HS-5 (cell line): ENCODE measurements around the gene AP1AR.

ENCODE experiments used
- DNase-seq: peaks from one replicate; pipeline ENCODE4 v3.0.0-alpha.2; 2012; ENCODE audit warnings: low read depth

Gene AP1AR

DNA sequence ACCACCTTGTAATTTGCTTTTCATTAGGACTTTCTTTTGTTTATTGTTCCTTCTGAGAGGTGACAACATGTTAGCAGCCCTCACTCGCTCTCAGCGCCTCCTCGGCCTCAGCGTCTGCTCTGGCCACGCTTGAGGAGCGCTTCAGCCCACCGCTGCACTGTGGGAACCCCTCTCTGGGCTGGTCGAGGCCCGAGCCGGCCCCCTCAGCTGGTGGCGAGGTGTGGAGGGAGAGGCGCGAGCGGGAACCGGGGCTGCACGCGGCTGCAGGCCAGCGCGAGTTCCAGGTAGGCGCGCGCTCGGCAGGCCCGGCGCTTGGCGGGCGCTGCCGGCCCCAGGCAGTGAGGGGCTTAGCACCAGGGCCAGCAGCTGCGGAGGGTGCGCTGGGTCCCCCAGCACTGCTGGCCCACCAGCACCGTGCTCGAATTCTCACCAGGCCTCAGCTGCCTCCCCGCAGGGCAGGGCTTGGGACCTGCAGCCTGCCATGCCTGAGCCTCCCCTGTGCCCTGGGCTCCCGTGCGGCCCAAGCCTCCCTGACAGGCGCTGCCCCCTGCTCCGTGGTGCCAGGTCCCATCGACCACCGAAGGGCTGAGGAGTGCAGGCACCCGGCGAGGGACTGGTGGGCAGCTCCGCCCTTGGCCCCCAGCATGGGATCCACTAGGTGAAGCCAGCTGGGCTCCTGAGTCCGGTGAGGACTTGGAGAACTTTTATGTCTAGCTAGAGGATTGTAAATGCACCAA is 9.2 kb upstream of the AP1AR start:
- DNase-seq: no peak

DNA sequence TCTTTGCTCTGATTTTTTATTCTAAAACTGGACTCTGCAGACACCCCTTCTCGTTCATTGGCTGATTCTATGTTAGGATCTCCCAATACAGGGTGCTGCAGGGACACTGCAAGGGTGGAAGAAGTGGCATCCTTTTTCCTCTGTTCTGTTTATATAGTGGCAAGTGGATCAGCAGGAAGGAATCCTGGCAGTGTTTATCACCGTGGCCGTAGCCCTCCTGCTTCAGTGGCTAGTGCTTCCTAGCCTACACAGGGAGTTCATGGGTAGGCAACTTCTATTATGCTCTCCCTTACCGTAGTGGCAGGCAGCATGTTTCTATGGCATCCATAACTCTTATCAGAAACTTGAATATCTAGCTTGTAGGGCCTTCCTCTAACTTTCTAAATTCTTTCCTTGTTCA is 6.4 kb upstream of the AP1AR start:
- DNase-seq: no peak

DNA sequence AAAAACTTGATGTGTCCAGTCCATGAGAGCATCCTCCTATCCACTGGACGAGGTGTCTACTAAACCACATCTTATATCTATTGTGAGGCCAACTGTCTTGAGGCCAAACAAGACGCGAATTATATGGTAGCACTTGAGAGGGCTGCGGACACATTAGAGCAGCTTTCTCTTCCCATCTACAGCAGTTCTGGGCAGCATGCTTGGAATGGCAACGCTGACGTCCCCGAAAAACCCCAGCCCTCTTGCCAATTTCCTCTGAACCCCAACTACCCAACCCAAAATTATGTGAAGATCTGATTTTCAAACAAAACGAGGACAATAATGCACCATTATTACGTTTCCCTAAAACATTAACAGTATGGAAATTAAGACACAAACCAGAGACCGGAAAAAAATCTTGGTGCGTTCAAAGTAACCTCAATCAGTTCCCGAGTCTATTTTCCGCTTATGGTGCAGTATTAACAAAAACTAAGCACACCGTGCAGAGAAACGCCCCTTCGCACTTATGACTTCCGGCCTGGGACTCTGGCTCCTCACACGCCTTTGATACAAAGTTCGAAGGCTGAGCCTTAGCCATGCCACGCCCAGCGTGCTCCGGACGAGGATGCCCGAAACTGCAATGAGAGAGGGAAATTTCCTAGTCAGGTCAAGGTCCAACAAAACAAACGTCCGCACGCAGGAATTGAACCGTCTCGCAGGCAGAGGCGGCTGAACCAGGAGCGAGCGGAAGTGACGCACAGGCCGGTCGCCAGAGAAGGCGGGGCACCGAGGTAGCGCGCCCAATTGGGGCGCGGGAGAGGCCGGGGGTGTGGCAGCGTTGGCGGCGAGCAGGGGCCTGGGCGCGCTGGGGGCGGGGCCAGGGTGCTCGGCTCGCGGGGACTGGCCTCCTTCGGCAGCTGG is 458 bp upstream of the AP1AR start:
- DNase-seq: peak; percentile 92

DNA sequence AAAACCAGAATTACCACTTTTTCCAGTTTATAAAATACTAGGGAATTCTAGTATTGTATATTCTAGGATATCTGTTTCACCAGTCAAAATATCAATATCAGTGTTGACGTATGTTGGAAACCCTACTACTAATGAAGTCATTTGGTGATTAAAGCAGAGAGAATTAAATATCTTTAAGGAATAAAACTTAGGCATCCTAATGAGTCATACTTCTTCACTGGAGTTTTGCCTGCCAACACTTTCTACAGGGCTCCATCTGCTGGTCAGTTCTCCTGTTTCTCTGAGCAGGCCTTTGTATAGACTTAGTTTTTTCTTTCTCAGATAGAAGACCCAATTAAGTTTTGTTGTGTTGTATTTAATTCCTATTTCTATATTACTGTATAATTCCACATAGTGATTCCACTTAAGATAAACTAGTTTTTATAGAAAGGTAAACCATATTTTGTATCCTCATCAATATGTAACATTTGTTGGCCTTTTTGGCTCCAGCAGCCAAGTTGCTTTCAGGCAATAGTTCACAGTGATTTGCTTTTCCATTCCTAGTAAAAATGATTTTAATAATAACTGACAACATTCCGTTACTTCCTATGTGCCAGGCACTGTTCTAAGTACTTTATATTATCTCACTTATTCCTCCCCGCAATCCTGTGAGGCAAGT is 3.5 kb downstream of the AP1AR start:
- DNase-seq: peak; percentile 77

DNA sequence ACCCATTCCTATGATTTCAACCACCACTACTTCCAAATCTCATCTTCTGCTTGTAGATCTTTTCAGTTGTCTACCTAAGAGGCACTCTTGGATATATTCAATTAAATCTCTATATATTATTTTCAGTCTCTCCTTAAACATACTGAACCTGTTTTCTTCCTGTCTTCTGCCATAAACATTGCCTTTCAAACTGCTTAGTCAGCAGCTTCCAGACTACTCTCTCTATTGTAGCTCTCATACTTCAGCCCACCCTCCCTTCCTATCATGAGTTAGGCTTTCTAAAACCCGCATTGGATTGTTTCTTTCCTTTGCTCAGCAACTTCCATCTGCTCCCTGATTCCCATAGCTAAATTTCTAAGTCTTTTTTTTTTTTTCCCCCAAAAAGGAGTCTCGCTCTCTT is 4.5 kb downstream of the AP1AR start:
- no peak for DNase-seq

DNA sequence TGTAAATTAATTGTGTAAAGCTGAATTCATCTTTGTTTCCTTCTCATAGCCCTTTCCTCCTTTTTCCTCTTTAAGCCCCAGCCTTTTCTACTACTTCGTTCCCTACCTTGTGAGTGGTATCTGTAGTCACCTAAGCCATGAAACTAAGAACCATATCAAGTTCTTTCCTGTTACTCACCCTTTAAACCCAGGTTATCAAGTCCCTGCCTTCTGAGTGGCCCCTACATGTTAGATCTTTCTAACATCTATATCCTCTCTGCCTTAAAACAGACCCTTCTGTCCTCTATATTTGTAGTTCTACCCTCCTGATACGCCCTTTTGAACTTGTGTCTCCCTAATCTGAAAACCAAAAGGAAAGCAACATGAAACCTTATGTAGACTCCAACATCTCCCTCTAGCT is 7.2 kb downstream of the AP1AR start:
- DNase-seq: no peak

DNA sequence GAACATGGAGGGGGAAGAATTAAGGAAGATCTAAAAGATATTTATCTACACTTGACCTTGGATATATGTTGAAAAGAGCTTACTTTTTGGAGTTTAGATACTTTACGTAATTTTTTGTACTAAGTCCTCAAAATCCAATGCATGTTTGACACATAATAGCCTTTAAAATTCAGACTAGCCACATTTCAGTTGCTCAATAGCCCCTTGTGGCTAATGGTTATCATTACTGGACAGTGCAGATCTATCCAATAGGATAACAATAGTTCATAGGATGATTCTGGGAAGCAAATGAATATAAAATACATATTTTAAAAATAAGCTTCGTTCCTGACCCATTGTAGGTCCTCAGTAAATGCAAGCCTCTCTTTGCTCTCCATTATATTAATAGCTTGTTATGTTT is 13.8 kb downstream of the AP1AR start:
- no peak for DNase-seq

DNA sequence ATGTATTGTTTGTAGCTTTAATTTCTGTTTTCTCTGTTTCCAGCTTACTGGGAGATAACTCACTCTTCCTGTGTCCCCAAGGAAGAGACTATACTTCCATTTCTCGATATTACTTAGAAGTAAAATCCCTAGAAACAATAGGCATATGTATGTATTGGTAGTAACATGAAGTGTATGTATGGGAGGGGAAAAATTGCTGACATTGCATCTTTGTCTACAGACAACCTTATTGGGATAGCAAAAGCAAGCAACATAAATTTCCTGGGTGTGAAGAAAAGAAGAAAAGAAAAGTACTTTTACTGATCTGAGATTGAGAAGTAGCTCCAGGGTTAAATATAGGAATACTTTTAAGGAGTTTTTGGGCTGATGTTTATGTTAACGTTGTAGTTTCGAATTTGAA is 15.4 kb downstream of the AP1AR start:
- no peak for DNase-seq

DNA sequence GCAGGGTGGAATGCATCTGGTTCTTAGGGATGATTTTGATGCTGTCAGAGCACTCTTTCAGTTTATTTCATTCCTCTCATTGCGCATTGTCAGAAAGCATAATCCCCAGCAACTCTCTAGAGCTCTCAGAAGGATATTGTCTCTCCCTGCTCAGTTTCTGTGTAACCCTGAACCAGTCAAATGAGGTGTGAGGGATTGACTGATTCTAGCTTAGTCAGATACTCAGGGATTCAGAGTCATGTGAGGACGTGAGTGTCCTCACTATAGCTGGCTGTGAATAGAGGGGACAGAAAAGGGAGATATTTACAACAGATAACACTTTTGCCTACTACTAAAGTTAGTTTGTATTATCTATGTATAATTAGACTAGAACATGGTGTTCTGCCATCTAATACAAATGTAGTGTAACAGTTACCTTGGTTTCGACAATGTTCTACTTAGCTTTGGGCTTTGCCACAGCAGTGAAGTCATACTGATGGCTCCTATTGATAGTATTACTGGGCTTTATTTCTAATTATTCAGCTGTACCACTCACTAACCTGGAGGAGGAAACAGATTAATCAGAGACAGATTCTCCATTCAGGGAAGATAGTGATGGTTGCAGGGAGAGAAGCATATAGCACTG is 19.5 kb downstream of the AP1AR start:
- DNase-seq: no peak

DNA sequence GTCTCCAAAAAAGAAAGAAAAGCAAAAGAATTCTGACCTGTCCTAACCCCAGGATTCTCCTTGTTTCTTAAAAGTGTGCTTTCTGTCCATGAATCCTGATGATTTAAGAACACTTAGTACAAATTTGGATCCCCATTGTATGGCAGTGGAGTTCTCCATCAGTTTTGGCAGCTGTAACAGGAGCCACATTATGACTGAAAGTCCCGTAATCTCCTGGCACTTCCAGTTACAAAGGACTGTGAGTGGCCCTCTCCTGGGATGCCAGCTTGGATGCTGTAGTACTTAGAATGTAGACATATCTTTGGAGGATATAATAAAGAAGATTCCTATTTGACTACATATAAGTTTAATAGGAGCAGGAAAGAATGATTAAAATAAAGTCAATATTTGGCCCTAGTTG is 20.6 kb downstream of the AP1AR start:
- DNase-seq: no peak

DNA sequence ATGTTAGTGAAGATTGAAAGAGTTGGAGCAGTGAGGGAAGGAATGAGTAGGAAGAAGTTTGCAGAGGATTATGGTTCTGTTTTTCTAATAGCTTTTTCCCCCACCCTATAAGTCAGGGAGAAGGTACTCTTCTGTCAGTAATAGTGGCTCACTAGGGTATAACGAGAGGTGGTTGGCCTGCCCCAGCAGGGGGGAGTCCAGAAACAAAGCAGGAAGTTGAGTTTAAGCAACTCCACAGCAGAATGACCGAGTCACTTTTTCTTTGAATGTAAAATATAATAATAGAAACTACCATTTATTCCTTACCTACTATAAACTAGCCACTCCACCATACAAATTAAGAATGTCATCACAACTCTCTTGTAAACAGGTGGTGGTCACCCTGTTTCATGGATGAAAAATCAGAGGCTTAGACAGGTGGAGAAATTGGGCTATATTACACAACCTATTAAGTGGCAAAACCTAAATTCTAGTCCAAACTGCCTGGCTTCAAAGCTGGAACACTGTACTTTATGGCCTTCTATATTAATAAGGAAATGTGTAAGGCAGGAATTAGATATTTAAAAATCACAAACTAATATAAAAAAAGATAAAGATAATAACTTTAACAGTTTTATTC is 21.9 kb downstream of the AP1AR start:
- no peak for DNase-seq

DNA sequence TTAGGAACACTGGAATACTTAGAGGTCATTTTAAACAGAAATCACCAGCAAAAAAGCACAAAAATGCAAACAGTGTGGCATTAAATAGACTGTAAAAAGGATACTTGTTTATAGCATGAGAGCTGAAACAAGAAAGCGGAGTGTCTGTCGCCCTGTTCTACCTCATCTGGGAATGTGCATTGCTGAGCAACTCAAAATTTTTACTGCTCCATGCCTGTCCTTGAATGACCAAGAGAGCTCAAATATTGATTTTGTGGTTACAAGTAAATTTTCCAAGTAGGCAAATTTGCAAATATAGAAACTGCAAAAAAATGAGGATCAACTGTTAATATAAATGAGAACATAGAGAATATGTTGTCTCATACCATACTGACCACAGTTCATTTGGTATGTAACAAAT is 25.5 kb downstream of the AP1AR start:
- DNase-seq: no peak

DNA sequence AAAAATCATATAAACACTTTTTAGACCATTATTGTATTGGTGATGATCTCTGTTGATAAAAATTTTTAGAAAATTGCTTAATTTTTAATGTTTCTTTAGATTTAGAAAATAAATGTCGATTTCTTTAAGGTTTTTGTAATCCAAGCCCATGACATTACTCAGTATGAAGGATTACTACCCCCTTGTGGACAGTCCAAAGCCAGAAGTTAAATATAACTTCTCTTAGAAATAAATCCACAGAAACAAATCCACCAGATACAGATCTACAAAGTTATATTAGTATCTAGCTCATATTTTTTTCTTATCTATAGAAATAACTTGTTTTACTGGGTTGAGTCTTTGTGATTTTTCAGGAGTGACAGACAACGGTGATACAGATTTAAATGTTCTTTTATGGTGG is 35.2 kb downstream of the AP1AR start:
- DNase-seq: no peak

DNA sequence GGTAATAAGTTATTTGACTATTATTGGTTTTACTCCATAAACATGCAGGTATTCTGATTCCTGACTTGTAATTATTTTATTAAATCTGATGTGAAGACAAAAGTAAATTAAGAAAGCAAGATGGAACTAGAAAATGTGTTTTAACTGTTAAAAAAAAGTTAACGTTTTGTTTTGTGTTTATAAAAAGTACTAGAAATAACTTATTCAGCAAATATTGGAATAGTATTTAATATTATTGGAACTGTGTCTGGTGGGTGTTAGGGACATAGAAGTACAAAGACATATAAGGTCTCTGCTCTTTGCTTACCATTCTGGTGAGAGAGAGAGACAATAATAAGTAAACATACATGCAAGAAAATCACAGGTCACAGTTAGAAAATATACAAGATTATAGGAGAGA is 38.5 kb downstream of the AP1AR start:
- DNase-seq: no peak

DNA sequence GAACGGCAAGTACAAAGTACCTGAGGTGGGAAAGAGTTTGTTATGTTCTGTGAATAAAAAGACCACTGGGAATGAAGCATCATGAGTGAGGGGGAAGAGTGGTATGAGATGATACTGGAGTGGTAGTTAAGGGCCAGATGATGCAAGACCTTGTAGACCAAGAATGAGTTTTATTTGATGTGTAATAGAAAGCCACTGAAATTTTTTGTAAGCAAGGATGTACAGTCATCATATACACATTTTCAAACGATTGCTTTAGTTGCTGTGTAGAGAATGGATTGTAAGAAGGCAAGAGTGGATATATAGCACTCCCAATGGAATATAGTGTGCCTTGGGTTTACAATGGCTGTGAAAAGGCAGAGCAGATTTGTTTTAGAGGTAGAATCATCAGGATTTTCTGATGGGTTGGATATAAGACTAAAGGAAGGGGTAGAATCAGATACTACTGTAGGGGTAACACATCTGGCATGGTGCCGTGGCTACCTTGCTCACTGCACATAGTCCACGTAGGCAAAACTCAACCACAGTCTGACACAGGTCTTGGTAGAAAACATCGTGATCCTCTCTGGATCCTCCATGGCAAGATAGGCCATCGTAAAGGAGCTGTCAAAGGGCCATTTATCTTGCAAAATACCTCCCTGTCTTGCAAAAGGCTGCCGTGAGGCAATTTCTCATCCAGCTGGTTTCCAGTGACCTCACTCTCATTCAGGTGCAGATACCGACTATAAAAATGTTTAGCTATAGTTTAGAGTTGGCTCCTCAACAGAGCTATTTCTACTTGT is 39.2 kb downstream of the AP1AR start:
- DNase-seq: peak; percentile 71

DNA sequence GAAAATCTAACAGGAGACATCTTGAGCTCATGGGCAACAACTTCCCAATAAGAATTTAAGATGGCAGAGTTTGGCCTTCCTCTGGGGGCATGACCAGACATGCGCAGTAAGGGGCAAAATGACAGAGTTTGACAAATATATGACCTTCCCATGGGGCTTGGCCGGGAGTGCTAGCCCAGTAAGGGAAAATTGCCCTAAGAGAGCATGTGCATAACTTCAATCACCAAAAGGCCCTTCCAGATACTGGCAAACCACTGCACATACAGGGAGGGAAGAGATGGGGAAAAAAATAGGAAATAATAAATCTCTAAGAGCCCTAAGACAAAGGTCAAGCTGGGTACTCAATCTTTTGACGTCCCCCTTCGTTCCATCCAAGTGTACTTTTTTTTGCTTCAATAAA is 40.7 kb downstream of the AP1AR start:
- no peak for DNase-seq

DNA sequence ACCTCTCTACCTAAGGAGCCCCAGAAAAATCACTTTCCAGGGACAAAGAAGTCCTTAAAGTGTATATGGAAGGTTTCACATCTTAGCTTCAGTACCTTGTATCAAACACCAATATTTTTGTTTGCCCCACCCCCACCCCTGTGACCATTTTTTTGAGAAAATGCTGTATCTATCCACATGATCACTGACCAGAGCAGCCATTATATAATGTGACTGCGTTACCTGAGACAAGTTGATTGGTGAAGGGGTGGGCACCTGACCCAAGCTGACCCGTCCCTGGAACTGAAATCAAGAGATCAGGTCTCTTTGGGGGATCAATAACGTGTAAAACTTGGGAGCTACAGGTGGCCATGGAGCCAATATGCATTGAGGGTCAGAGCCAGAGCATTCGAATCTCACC is 43.4 kb downstream of the AP1AR start:
- DNase-seq: no peak

DNA sequence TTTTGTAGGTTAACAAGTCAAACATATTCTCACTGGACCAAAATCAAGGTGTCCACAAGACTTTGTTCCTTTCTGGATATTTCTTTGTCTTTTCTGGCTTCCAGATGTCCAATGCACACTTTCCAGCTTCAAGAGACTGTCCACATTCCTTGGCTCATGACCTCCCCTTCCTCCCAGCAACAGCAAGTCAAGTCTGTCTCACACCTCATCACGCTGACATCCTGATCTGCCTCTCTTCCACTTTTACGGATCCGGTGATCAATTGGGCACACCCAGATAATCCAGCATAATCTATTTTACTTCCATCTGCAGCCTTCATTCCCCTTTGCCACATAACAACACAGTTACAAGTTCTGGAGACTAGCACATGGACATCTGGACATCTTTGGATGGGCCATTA is 44.5 kb downstream of the AP1AR start:
- DNase-seq: no peak

DNA sequence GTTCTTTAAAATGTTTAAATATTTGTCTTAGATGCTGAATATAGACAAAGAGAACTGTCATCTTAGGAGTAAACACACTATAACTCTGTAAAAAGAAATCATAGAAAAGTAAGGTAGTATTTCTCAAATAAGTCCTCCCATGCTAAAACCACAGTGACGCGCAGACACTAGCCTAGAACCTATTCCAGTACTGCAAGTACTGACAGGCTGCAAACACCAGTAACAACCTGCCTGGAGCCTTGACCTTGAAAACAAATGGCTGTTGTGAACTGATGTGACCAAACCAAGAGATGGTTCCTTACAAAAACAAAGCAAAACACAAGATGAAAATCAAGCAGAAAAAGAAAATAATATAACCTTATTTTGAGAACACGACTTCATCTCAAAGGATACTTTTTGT is 45.6 kb downstream of the AP1AR start:
- DNase-seq: no peak

DNA sequence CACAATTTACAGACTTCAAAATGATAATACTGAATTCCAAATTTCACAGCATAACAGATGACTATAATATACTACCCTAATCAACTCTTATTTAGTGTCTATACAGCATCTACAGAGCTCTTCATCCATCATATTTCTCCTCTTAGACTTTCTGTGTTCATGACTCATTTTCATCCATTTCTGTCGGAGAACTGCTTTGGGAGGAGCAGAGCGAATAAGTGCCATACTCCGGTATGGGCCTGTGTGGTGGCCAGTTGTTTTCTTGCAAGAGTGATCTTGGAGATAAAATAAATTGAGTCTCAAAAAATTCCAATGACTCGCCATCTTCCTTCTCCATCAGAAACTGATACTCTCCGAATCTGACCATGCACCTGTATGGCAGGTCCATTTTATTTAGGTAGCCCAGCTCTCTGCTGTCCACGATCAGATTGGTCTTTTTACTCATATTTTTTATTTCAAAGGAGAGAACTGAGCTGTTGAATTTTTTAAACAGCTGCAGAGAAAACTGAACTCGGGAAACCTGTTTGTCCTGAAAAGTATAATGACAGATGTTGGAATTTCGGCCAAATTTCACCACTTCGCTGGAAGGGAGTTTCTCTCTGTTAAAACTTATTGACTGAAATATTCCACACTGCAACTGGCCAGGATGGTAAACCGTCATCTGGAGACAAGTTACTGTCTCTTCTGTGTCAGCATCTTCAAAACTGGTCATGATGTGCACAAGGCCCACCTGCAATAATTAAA is 46.3 kb downstream of the AP1AR start:
- no peak for DNase-seq
